ENCODE measurements around the gene PKD2L2.
"Not testable (repeated sequence)": the region's sequence is repeated elsewhere in the genome, so short reads cannot be mapped to it uniquely, and the experiment has no call there.

DNA sequence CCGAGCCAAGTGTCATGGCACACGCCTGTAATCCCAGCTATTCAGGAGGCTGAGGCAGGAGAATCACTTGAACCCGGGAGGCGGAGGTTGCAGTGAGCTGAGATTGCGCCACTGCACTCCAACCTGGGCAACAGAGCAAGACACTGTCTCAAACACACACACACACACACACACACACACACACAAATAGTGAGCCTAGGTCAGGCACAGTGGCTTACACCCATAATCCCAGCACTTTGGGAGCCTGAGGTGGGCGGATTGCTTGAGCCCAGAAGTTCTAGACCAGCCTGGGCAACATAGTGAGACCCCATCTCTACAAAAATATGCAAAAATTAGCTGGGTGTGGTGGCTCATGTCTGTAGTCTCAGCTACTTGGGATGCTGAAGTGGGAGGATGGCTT is 25.6 kb upstream of the PKD2L2 start:
- not testable (repeated sequence) for TF ChIP-seq SPI1 (IDR thresholded peaks at IDR 0.05; ENCODE audit: borderline replicate concordance, low read depth); CTCF (IDR thresholded peaks at IDR 0.05; ENCODE audit: insufficient read depth, low read length); POLR2AphosphoS5 (IDR thresholded peaks at IDR 0.05; ENCODE audit: low read depth)

Data from HL-60 (cell line).